NCI-H460 (cell line): Measurements from ENCODE around the gene NR1D2. TPM values are rescaled to one million over a fixed set of nuclear protein-coding genes. Genes with fewer than 3 reads are reported as not detected.
"Not testable (repeated sequence)": the region's sequence is repeated elsewhere in the genome, so short reads cannot be mapped to it uniquely, and the experiment has no call there.

Source experiments
- DNase-seq: peaks from one replicate; pipeline ENCODE4 v3.0.0-alpha.2; 2016; ENCODE audit warnings: low read depth; ENCODE audit errors: extremely low read depth
- polyA plus RNA-seq: library from polyadenylated mRNA; depleted of rRNA; stranded (reverse); fragments of >200 nt; gene quantifications from 2 replicates; pipeline ENCODE4 v1.2.3, GENCODE V29; 2014; cell fraction: nucleus; rRNA removed
- total RNA-seq: library from RNA; depleted of rRNA; stranded (reverse); fragments of >200 nt; shearing (Covaris generic); gene quantifications from 2 replicates; pipeline ENCODE4 v1.2.3, GENCODE V29; 2014; rRNA removed

The NR1D2 gene
- total RNA-seq, result 16.9 and 19.4 TPM in 2 replicates
- polyA plus RNA-seq, result 3.8 and 6.3 TPM in 2 replicates

- DNase-seq, result peak; percentile 67
Measured at GRCh38 chr3:23944861-23945662, at the start of gene NR1D2. NR1D2 (plus strand) TSS chr3:23945286; CDS start chr3:23945579, 293 bp downstream.

GRCh38 chr3:23900744-23901143, 44.3 kb upstream of the NR1D2 start:
- no peak for DNase-seq

- no peak for DNase-seq
Measured at GRCh38 chr3:23904545-23904944, 40.5 kb upstream of the NR1D2 start.

- no peak for DNase-seq
Measured at GRCh38 chr3:23909341-23909740, 35.7 kb upstream of the NR1D2 start.

- no peak for DNase-seq
Measured at GRCh38 chr3:23911397-23911796, 33.7 kb upstream of the NR1D2 start.

GRCh38 chr3:23912335-23912734, 32.8 kb upstream of the NR1D2 start:
- DNase-seq, result not testable (repeated sequence)

GRCh38 chr3:23913182-23913581, 31.9 kb upstream of the NR1D2 start:
- no peak for DNase-seq

- no peak for DNase-seq
Measured at GRCh38 chr3:23913873-23914743, 31.0 kb upstream of the NR1D2 start.

- no peak for DNase-seq
Measured at GRCh38 chr3:23915537-23916108, 29.5 kb upstream of the NR1D2 start.

GRCh38 chr3:23916152-23916885, 28.8 kb upstream of the NR1D2 start:
- DNase-seq, result no peak

GRCh38 chr3:23916886-23917678, 28.0 kb upstream of the NR1D2 start, which contains the start of the genes NKIRAS1 and RPL15:
NKIRAS1 (minus strand) TSS chr3:23916990; CDS start chr3:23910904, 6,086 bp downstream.
RPL15 (plus strand) TSS chr3:23917132; CDS start chr3:23917860, 728 bp downstream.
- peak; percentile 95 for DNase-seq

GRCh38 chr3:23917679-23918303, 27.3 kb upstream of the NR1D2 start:
- DNase-seq, result not testable (repeated sequence)

- not testable (repeated sequence) for DNase-seq
Measured at GRCh38 chr3:23918331-23918730, 26.8 kb upstream of the NR1D2 start.

- DNase-seq, result no peak
Measured at GRCh38 chr3:23919628-23920027, 25.5 kb upstream of the NR1D2 start.

- DNase-seq, result no peak
Measured at GRCh38 chr3:23920151-23920655, 24.9 kb upstream of the NR1D2 start.

GRCh38 chr3:23921052-23921511, 24.0 kb upstream of the NR1D2 start:
- DNase-seq, result no peak

GRCh38 chr3:23923786-23924185, 21.3 kb upstream of the NR1D2 start:
- no peak for DNase-seq

- no peak for DNase-seq
Measured at GRCh38 chr3:23926246-23926645, 18.8 kb upstream of the NR1D2 start.

- no peak for DNase-seq
Measured at GRCh38 chr3:23926736-23927135, 18.4 kb upstream of the NR1D2 start.
